HFF-Myc (cell line): Measurements from ENCODE around the gene WASHC1.
"Not testable (repeated sequence)": the region's sequence is repeated elsewhere in the genome, so short reads cannot be mapped to it uniquely, and the experiment has no call there.

Experiments used
- DNase-seq: peaks from one replicate; pipeline ENCODE4 v3.0.0-alpha.2; 2011; ENCODE audit warnings: low read depth; ENCODE audit errors: extremely low read depth
- H3K4me3 ChIP-seq: replicated peaks from 2 replicates; pipeline ENCODE4 v1.5.1; 2011; ENCODE audit warnings: low read depth, mild to moderate bottlenecking, control low read depth, low read length
- CTCF ChIP-seq: IDR thresholded peaks from 2 replicates; pipeline ENCODE4 v1.5.1; 2012; ENCODE audit warnings: mild to moderate bottlenecking, low read depth, low read length, control low read depth; ENCODE audit errors: missing control alignments

The WASHC1 gene

GRCh38 chr9:21621-22020 lies 7.6 kb downstream of the WASHC1 start:
- not testable (repeated sequence) for H3K4me3 ChIP-seq, DNase-seq

GRCh38 chr9:16875-17274 lies 12.4 kb downstream of the WASHC1 start:
- not testable (repeated sequence) for DNase-seq, H3K4me3 ChIP-seq

GRCh38 chr9:14129-14809 lies 15.0 kb downstream of the WASHC1 start:
- DNase-seq, H3K4me3 ChIP-seq: not testable (repeated sequence)

- DNase-seq, H3K4me3 ChIP-seq: not testable (repeated sequence)
- TF ChIP-seq CTCF, result peak; percentile 7
These were observed 18.1 kb downstream of the WASHC1 start for GRCh38 chr9:11206-11605.

- not testable (repeated sequence) for H3K4me3 ChIP-seq, DNase-seq
These were observed 18.6 kb downstream of the WASHC1 start for GRCh38 chr9:10653-11053.

GRCh38 chr9:10207-10606 lies 19.0 kb downstream of the WASHC1 start:
- H3K4me3 ChIP-seq, DNase-seq: not testable (repeated sequence)
